ENCODE results near the gene RPTOR.

RPTOR gene

GRCh38 chr17:80584176-80584905 lies 39.7 kb downstream of the RPTOR start:
- DNase-seq (ENCODE audit: extremely low spot score): no peak
- ChIA-PET CTCF (interaction anchor here (0.7 to 2.2 kb wide), 5 partner anchors 9 to 157 kb away, joined by 3 to 11 read pairs (median 7); no protein-coding TSS in a partner anchor), POLR2A (no interaction called here)
- TF ChIP-seq CTCF (IDR thresholded peaks at IDR 0.05; ENCODE audit: control extremely low read depth, extremely low read depth, low read depth, missing control alignments): no peak

- CTCF ChIA-PET: interaction anchor here (1.0 to 3.2 kb wide), 2 partner anchors 10 to 403 kb away, joined by 3 to 11 read pairs; no protein-coding TSS in a partner anchor
- no peak for DNase-seq (ENCODE audit: extremely low spot score)
- no peak for TF ChIP-seq CTCF (IDR thresholded peaks at IDR 0.05; ENCODE audit: control extremely low read depth, extremely low read depth, low read depth, missing control alignments)
- POLR2A ChIA-PET: no interaction called here
Measured at GRCh38 chr17:80585890-80586845, 41.5 kb downstream of the RPTOR start.

GRCh38 chr17:80586846-80587228 lies 42.2 kb downstream of the RPTOR start:
- no peak for TF ChIP-seq CTCF (IDR thresholded peaks at IDR 0.05; ENCODE audit: control extremely low read depth, extremely low read depth, low read depth, missing control alignments)
- ChIA-PET POLR2A (no interaction called here), CTCF (interaction anchor here (0.7 to 3.2 kb wide), 3 partner anchors 11 to 402 kb away, joined by 3 to 11 read pairs (median 3); no protein-coding TSS in a partner anchor)
- no peak for DNase-seq (ENCODE audit: extremely low spot score)

- CTCF ChIA-PET: no interaction called here
- POLR2A ChIA-PET: no interaction called here
- no peak for DNase-seq (ENCODE audit: extremely low spot score)
- TF ChIP-seq CTCF (IDR thresholded peaks at IDR 0.05; ENCODE audit: control extremely low read depth, extremely low read depth, low read depth, missing control alignments): no peak
Measured at GRCh38 chr17:80588702-80589383, 44.2 kb downstream of the RPTOR start.

GRCh38 chr17:80591788-80592187 lies 47.1 kb downstream of the RPTOR start:
- POLR2A ChIA-PET: no interaction called here
- DNase-seq (ENCODE audit: extremely low spot score): no peak
- no peak for TF ChIP-seq CTCF (IDR thresholded peaks at IDR 0.05; ENCODE audit: control extremely low read depth, extremely low read depth, low read depth, missing control alignments)
- CTCF ChIA-PET: interaction anchor here (0.6 to 4.1 kb wide), 4 partner anchors 10 to 46 kb away, joined by 3 to 20 read pairs (median 7); no protein-coding TSS in a partner anchor

GRCh38 chr17:80592243-80592642 lies 47.6 kb downstream of the RPTOR start:
- ChIA-PET CTCF (interaction anchor here (1.0 to 4.1 kb wide), 3 partner anchors 10 to 17 kb away, joined by 3 to 20 read pairs (median 11); no protein-coding TSS in a partner anchor), POLR2A (no interaction called here)
- no peak for DNase-seq (ENCODE audit: extremely low spot score)
- TF ChIP-seq CTCF (IDR thresholded peaks at IDR 0.05; ENCODE audit: control extremely low read depth, extremely low read depth, low read depth, missing control alignments): no peak

All from GM10248 (cell line).